Epithelial cell of proximal tubule (primary cell): ENCODE measurements around the gene MAGI1. TPM values are rescaled to one million over a fixed set of nuclear protein-coding genes. Genes with fewer than 3 reads are reported as not detected.

ENCODE experiments used
- DNase-seq: peaks from one replicate; pipeline ENCODE4 v3.0.0-alpha.2; 2011; ENCODE audit warnings: low read depth
- H3K4me3 ChIP-seq: 2 replicates; pipeline ENCODE4 v1.5.1; 2011; ENCODE audit warnings: low read depth, mild to moderate bottlenecking, low read length
- total RNA-seq: library from RNA; depleted of rRNA; stranded (reverse); fragments of >200 nt; gene quantifications from 2 replicates; pipeline ENCODE4 v1.2.3, GENCODE V29; 2015
- TF ChIP-seq, protein P1 (sequence below): conservative IDR thresholded peaks from 2 replicates; pipeline ENCODE4 v1.5.1; 2012; ENCODE audit warnings: low read depth, mild to moderate bottlenecking, low read length

The MAGI1 gene
- total RNA-seq, 1 donor from 2014 or later: 9.6 TPM

DNA sequence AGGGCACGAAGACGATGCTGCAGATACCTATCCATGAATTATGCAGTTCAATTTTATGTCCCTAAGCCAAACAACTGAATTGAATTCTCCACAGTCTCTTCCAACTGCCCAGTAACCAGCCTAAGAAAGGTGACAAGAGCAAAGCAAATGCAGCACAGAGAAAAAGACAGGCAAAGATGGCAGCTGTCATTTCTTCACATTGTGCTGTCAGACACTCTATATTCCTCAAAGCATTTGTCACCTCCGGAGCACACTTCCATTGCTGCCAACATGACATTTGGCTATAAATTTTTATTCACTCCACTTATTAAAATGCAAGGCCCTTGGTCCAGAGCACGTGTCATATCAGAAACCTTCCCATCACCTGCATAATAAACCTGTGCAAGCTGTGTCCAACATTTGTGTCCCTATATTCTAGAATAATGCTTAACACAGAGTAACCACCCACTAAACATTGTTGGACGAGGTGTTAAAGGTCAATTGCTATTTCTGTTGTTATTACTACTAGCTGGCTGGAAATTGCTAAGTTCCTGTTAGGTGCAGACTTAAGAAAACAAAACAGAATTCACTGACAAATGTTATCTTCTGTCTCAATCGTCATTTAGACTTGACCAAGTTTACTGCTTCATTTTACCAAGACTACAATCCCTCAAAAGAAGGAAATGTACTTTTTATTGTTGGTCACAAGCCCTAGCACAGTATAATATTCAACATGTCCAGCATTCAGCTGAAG, 89.7 kb downstream of the MAGI1 start:
- no peak for DNase-seq
- TF ChIP-seq, protein P1, sequence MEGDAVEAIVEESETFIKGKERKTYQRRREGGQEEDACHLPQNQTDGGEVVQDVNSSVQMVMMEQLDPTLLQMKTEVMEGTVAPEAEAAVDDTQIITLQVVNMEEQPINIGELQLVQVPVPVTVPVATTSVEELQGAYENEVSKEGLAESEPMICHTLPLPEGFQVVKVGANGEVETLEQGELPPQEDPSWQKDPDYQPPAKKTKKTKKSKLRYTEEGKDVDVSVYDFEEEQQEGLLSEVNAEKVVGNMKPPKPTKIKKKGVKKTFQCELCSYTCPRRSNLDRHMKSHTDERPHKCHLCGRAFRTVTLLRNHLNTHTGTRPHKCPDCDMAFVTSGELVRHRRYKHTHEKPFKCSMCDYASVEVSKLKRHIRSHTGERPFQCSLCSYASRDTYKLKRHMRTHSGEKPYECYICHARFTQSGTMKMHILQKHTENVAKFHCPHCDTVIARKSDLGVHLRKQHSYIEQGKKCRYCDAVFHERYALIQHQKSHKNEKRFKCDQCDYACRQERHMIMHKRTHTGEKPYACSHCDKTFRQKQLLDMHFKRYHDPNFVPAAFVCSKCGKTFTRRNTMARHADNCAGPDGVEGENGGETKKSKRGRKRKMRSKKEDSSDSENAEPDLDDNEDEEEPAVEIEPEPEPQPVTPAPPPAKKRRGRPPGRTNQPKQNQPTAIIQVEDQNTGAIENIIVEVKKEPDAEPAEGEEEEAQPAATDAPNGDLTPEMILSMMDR: no peak
- H3K4me3 ChIP-seq: no peak overlapping the region

DNA sequence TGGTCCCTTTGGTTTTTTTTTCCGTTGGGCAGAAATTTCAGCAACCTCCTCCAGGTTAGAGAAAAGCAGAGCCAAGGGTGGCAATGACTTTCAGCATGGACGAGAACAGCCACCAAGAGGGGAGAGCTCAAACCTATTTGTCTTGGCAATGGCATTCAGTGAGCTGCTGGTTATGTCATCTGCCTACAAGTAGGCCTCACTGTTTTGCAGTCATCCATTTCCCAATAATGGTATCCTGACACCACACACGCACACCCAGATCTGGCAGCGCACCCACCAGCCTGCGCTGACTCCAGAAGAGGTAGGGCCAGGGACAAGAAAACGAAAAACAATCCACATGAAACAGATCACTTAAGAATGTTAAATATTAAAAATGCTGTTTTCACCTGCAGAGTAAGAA, 92.3 kb downstream of the MAGI1 start:
- TF ChIP-seq, protein P1: no peak
- no peak overlapping the region for H3K4me3 ChIP-seq
- DNase-seq: no peak

DNA sequence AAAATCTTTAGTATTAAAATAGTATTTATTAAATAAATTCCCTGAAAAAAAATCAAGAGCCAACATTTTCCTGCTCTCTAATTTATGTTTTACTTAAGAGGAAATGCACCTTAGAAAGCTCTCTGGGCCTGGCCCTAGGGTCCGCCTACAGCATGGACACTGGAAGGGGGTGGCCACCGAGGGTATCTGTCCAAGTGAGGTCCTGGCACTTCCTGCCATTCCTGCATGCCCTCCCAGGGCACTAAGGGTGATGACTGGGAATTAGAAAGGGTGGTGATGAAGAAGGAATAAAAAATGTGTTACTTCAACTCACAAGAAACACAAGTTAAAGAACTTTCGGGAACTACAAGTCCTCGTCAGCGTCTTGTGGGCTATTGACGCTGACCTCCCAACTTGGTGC, 92.8 kb downstream of the MAGI1 start:
- TF ChIP-seq, protein P1: no peak
- no peak for DNase-seq
- H3K4me3 ChIP-seq: no peak overlapping the region

DNA sequence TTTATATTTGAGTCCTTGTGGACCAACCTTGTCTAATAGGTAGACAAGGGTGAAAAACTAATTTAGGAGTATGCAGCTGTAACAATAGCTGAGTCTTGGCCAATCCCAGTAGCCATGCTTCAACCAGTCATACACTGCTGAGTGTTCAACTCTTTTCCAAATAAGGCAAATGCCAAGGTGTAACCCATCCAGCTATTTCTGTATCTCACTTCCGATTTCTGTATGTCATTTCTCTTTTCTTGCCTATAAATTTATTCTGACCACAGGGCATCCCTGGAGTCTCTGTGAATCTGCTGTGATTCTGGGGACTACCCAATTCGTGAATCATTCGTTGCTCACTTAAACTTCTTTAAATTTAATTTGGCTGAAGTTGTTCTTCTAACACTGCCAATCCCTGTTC, 93.2 kb downstream of the MAGI1 start:
- no peak overlapping the region for H3K4me3 ChIP-seq
- no peak for DNase-seq
- TF ChIP-seq, protein P1: no peak

DNA sequence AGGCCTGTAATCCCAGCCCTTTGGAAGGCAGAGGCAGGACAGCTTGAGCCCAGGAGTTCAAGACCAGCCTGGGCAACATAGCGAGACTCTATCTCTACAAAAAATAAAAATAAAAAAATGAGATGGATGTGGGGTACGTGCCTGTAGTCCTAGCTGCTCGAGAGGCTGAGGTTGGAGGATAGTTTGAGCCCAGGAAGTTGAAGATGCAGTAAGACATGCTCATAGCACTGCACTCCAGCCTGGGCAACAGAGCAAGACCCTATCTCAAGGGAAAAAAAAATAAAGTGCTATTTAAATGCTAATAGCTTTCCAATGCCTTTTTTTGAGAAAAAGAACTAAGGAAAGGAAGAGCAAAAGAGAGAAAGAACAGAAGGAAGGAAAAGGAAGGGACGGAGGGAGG, 94.5 kb downstream of the MAGI1 start:
- no peak overlapping the region for H3K4me3 ChIP-seq
- no peak for DNase-seq
- TF ChIP-seq, protein P1: no peak

DNA sequence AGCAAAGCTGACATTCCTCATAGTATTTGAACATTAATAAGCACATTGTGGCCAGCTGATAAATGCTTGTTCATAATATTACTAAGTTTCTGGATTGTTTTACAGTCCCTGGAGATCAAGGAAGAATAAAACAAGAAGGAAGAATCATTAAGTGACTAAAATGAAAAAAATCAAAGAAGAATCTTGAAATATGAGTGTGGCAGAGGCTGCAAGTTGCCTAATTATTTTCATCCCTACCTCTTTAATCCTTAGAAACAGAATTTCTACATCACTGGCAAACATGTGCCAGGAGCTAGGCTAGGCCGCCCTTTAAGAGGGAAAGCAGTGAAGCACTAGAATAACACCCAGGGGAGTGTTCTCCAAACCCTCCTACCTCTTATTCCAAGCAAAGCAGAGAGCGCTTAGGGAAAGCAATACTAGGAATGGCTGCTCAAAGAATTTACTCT, 98.9 kb downstream of the MAGI1 start:
- TF ChIP-seq, protein P1: no peak
- DNase-seq: no peak
- H3K4me3 ChIP-seq: no peak overlapping the region

DNA sequence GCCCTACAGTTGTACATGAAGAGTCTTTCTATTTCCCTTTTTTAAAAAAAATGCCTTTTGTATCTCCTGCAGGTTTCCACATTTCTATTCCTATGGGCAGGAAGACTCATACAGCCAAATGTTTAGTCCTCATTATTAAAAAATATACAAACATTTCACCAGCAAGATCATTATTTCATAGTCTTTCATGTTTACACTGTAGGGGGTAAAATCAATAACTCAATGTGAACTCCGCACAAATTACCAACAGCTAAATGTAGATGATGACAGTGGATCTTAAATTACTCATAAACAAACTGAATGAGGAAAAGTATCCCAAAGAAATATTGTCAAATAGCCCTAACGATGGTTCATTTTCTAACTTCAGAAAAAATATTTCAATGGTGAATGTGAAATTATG, 99.5 kb downstream of the MAGI1 start:
- TF ChIP-seq, protein P1: no peak
- no peak overlapping the region for H3K4me3 ChIP-seq
- DNase-seq: no peak
